NOMO-1 (cell line): ENCODE data around the gene DGKA.
A peak's percentile ranks its signal among the peaks of the same experiment; 100 is the strongest.

Source experiments
- DNase-seq, 2 experiments: peaks; one replicate each; lab custom pipeline; 2025; ENCODE audit not compliant: unreplicated experiment in 2 of 2; lab: John Stamatoyannopoulos, UW

Gene DGKA

DNA sequence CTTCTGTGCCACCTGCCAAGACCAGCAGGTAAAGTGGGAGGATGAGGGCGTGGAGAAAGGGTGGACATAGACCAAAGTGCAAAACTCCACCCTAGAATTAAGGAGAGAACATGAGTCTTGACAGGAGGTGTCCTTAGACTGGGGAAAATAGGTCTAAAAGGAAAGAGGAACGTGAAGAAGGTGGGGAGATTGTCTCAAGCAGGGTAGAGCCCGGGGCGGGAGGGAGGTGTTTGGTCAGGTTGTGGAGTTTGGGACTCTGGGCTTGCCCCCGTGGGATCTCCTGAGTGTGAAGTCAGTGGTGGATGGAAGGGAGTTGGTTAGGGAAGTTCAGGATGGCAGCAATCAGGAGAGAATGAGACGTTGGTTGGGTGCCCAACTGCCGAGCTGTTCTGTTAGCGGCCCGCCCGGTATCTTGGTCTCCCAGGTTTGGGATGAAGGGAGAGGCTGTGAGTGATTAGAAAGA is 386 bp downstream of the DGKA start:
- DNase-seq, result no peak

DNA sequence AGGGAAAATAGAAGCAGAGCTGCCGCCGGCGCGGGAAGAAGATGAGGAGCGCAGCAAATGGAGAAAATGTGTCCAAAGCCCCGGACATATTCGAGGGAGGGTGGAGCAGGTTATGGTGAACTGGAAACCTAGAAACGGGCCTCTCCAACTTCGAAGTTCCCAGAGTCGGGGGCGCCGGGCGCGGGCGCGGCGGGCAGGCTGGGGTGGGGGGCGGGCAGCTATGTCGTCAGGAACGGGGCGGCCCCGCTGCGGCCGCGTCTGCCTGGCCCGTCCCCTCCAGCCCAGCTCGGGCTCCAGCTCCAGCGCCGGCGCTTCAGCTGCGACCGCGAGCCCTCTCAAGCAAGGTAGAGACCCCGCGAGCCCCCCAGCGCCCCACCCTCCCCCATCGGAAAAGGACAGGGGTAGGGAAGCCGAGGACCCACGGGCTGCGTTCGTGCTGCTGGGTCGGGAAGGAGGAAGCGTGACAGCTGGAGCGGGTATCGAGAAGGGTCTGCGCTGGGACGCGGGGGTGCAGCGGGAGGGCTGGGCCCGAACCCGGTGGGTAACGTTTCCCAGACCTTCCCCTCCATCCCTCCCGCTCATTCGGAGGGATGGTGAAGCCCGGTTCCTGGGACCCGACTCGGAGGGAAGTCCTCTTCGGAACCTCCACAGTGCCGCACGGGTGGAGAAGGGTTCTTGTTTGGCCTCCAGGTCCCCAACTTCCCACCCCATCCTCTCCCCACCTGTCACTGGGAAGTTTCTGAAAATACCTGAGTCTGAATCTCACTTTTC is 1.0 kb downstream of the DGKA start:
- DNase-seq, result peak in 1 of 2 experiments; percentile 11

DNA sequence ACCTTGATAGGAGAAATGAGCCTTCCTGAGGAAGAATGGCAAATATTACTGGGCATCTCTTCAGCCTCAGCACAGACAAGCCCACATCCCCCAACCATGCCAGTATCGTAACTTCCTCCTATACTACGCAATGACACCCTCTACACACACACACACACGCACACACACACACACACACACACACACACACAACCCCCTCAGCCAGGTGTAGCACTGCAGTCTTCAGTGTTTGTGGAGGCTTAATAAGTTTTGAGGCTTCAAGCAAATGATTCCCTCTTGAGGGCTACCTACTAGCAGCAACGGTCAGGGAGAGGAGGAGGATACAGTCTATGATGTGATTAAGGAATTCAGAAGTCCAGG is 1.6 kb downstream of the DGKA start:
- DNase-seq, result peak; percentile 39

DNA sequence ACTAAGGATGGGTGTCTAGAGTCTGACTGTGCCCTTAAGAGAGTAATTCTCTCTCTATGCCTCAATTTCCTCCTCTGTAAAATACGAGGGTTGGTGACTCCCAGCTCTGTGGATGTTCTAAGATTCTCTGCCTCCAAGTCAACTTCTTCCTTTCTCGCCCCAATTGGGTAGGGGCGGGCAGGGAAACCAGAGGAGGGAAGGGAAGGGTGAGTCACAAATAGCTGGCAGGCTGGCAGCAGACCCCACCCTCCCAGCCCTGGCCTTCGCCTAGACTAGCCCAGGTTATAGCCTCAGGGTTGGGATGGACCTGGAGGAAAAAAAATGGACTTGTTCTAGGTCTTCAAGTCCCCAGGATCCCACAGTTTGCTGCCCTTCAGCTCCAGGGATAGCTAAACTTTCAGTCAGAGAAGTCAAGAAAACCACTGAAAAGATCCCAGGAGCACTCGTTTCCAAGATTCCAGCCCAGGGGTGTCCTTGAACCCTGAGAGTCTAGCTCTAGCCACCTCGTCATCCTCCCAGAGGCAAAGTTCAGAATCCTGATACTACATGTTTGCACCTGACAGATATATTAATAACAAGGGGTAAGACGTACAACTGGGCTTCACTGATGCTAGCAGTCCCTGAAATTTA is 2.3 kb downstream of the DGKA start:
- DNase-seq, result no peak

DNA sequence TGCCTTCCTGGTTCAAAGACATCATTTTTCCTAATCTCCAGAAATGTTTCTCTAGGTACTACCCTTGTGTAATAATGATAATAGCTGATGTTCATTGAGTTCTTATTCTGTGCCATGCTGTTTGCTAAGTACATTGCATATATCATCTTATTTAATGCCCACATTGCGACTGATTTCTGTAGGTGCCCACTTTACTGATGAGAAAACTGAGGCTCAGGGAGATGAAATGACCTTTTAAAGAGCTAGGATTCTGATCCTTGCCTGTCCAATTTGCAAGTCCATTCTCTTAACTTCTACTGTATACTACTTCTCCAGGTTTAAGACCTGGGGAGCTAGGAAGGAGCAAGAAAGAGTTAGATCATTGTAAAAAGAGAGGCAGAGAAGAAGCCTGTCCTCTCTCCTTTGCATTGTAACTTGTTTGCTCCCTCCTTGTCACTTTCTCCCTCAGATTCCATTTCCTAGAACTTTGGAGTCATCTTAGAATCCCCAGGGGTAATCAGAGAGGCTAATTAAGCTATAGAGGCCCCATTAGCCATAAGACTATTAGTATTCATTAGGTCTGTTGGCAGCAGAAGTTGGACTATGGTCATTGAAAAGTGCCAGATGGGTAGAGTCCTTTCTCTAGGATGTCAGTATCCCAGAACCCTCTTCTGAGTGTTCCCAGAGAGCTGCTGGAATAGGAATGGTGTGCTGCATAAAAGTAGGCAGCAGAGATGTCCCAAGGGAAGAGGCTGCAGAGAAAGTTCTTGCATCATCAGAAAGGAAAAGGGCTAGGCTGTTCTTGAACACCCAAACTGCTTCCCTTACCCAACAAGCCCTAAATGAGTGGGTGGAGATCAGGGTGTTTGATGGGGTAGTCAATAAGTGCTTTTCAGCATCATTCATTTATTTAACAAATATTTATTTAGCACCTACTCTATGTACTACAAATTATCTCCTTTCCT is 3.1 kb downstream of the DGKA start:
- no peak for DNase-seq

DNA sequence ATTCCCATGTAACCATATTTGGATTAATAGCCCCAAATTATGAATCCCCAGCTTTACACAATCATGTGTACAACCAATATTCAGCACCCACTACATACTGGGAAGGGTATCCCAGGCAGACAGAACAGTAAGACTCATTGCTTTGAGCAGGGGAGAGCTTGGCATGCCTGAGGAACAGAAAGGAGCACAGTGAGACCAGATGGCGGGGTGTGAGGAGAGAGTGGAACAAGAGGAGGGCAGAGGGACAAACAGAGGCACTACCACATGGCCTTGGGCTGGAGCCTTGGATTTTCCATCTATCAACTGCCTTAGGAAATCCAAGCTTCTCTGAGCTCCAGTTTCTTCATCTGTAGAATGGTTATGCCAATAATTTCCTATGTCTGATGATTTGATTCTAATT is 3.8 kb downstream of the DGKA start:
- DNase-seq, result no peak

DNA sequence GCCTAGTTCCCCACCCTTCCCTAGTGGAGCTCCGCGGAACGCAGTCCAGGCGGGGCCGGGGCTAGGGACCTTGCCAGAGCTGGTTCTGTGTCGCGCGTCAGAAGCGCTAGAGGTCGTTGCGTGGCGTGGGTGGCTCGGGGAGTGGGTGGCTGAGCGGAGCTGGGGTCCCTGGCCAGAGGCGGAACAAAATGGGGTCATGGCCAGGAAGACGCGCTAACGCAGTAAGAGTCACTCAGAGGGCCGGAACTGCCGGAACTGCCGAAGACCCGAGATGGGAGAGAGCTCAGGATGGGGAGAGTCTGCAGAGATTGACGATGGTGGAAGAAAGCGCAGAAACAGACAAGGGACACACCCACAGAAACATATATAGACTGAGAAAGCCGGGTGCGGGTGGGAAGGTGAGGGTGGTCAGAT is 4.8 kb downstream of the DGKA start:
- DNase-seq, result no peak

DNA sequence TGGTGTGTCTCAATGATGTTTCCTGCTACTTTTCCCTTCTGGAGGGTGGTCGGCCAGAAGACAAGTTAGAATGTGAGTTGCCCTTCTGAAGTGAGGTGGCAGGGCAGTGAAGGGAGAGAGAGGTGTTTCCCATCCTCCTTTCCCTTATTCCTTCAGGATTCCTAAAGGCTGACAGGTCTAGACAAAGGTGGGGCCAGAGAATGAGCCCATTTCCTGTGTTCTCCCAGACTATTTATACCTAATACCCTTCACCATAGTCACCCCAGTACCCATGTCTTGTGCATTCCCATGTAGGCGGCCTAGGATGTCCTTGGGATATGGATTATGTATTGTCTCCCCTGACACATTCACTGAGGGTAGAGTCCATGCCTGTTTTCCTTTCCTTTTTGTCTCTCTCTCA is 7.0 kb downstream of the DGKA start:
- DNase-seq, result no peak

DNA sequence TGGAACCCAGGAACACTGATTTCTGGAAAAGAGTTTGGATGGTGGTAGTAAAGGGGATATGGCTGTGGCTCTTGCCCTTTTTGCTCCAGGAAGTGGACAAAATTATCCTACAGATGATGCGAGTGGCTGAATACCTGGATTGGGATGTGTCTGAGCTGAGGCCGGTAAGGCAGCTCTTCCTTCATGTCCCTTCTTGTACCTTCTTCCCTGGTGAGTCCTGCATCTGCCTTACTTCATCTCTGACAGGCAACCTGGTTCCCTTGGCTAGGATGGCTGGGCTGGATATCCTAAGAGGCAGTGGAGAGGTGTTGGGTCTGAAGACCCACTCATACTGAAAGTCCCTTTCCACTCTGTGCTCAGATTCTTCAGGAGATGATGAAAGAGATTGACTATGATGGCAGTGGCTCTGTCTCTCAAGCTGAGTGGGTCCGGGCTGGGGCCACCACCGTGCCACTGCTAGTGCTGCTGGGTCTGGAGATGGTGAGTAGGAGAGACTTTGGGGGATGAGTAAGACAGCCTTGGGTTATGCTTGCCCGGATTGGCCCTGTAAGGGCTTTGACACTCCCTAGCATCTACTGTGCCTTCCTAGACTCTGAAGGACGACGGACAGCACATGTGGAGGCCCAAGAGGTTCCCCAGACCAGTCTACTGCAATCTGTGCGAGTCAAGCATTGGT is 8.0 kb downstream of the DGKA start:
- DNase-seq, result no peak

DNA sequence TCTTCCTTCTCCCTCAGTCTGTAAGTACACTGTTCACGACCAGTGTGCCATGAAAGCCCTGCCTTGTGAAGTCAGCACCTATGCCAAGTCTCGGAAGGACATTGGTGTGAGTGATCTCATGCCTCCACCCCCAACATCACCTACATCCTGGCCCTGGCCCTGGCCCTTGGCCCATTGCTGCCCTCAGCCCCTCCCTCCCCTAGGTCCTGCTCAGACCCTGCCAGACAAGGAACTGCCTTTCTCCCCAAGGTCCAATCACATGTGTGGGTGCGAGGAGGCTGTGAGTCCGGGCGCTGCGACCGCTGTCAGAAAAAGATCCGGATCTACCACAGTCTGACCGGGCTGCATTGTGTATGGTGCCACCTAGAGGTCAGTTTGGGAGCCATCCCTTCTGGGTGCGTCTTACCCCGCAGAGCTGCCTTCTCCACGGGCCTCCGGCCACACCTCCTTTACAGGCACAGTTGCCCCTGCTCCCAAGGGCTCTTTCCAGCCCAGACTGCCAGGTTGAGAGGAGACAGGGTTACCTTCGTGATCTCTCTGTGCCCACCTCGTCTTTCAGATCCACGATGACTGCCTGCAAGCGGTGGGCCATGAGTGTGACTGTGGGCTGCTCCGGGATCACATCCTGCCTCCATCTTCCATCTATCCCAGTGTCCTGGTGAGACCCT is 9.2 kb downstream of the DGKA start:
- peak; percentile 61 to 75 for DNase-seq

DNA sequence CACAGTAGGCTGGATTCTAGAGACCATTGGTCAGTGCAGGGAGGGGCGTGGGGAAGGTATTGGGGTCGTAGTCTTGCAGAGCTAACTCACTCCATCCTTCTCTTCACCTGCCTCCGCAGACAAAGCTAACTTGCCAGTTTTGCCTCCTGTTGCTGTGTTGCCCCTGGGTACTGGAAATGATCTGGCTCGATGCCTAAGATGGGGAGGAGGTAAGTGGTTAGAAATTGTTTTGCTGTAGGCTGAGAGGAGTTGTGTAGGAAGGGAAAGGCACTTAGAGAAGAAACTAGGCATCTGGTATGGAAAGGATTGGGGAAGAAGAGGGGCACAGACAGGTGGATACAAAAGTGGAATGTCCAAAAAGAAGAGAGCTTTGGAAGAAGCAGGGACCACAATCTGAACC is 11.1 kb downstream of the DGKA start:
- no peak for DNase-seq

DNA sequence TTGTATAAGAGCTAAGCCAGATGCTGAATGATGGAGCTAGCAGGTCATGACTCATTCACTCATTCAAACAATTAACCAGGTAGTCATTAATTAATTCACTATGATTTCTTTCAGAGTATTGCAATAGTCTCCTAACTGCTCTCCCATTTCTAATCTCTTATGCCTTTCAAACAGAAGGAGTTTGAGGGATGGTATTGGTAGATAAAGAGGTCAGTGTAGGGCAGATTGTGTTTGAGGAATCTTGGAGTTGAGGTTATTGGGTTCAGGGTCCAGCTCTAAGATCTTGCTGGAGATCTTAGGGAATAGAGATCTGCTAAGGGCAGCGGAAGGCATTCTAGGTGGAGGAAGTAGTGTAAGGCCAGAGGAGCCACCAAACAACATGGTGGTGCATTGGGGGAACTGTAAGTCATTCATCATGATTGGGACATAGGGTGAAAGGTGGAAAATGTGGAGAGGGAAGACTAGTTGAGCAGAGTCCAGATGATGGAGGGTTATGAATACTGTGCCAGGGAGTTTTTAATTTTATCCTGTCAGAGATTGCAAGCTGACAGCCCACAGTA is 11.7 kb downstream of the DGKA start:
- DNase-seq, result no peak

DNA sequence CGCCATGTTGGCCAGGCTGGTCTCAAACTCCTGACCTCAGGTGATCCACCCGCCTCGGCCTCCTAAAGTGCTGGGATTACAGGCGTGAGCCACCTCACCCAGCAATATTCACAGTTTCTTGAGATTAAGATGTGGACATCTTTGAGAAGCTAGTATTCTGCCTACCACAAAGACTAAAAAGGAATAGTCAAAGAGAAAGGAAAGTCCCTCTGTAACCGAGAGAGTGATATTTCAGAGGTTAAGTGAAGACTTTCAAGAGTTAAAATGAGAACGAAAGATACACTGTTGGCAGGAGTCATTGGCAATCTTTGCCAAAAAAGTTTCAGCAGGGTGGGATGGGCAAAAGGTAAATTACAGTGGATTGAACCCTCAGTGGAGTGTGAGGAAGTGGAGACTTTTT is 15.6 kb downstream of the DGKA start:
- no peak for DNase-seq

DNA sequence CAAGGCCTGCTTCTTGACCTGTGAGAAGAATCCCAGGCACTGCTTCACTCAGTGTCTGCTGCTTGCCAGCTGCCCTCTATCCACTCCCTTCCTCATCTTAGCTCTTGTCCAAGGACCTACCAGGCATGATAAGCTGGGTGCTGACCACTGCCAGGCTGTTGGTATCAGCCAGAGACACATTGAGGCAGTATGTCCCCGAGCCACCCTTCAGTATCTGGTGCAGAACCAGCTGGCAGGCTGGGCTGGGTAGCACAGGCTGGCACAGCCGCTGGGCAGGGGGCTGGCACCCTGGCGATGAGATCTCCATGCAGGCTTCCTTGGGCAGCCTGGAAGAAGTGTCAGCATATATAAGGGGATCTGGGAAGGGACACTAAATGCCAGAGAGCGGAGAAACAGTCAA is 24.4 kb downstream of the DGKA start:
- DNase-seq, result no peak

DNA sequence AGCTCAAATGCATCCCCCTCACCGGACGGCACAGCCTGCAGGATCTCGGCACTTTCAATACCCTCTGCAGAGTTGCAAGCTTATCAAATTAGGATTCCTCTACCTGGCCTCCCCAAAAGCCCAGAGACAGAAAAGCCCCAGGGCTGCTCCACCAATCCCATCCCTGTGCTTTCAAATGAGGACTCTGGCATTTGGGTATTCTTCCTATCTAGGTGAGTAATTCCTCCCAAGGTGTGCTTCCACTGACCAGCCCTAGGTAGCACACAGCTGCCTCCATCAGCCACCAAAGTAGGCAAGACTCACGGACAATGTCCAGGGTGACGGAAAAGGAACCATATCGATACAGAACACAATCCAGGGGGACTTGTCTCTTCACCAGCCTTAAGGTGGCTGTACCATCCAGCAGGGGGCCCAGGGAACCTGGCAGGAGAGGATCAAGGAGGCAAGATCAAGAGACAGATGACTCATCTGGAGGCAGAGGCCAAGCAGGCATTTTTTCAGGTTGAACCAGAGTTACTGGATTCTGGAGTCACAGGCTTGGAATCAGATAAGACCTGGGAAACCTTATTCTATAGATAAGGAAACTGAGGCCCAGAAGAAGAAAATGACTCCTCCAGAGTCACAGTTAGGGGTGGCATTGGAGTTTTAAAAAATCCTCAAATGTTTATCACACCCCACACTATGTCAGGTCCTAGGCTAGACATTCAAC is 25.0 kb downstream of the DGKA start:
- DNase-seq, result no peak

DNA sequence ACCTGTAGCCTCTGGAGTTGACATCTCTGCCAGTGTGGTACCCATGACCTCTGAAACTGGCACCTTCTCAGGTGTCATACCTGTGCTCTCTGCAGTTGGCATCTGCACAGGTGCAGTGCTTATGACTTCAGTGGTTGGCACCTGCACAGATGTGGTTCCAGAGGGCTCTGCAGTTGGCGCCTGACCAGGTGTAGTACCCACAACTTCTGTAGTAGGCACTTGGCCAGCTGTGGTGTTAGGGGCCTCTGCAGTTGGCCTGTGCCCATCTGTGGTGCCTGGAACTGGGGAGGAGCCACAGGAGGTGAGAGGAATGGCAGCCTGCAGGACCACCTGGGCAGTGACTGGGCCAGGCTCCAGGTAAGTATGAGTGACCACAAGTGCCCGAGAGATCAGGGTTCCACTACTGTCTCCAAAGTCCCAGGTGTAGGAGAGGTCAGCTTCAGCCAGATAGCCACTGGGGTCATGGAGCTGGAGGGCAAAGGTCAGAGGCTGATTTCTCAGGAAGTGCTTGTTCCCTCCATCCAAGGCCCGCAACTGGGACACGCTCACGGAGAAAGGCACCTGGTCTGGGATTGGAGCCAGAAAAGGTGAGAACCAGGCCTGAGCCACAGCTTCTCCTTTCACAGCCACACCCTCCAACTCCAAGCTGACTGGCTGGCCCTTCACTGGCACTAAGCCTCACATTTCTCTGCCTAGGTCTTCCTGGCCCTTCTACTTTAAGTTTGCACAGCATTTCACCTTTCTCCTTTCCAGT is 26.3 kb downstream of the DGKA start:
- DNase-seq, result no peak

DNA sequence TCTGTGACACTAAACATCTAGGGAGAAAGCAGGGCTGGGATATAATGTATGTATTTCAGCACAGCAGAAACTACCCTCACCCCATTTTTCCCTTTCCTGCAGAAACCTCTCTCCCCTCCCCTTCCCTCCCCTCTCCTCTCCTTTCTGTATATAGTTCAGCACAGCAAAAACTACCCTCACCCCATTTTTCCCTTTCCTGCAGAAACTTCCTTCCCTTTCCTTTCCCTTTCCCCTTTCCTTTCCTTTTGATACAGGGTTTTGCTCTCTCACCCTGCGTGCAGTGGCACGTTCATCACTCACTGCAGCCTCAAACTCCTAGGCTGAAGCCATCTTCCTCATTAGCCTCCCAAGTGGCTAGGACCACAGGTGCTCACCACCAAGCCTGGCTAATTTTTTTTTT is 32.8 kb downstream of the DGKA start:
- DNase-seq, result no peak

DNA sequence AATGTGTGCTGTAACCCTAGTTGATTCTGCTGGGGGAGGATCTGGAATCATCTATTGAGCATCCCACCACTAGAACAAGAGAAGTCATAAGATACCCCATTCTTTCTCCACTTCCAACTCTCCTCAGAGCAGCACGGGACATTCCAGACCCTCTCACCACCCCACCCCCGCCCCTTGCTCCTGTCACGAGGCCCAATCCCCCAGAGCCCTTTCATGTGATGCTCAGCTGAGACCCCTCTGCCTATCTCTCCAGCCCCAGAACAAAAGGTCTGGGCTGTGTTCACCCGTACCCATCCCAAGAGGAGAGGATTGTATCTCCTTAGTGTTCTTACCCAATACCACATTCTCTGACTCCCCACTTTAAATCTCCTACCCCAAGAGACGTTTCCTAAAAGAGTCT is 34.3 kb downstream of the DGKA start:
- DNase-seq, result no peak

DNA sequence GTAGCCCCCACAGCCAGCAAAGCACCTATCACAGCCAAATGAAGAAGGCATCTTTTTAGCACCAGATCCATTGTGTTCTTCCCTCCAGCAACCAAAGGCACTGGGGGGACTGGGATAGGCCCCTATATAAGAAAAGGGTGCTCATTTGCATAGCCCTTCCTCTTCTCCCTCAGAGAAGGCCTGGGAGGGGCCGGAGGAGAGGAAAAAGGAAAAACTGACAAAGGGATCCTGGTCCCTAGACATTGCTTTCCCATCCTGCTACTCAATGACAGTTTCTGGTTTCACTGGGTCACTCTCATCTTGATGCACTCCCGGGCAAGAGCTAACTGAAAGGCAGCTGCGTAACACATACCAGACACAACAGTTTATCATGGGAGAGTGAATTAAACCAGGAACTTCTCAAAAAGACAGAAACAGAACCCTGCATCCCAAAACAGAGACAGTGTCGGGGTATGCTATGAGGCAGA is 35.0 kb downstream of the DGKA start, which contains the start of gene PMEL:
Gene PMEL (minus strand): TSS at position 102 of the 467 bp plus-strand sequence. CDS start 31 bp downstream, at position 71.
- DNase-seq, result peak in 1 of 2 experiments; percentile 30
